Esophagus muscularis mucosa (tissue), 4 donors: ENCODE data around the gene EIF4G3. TPM values are rescaled to one million over a fixed set of nuclear protein-coding genes. Genes with fewer than 3 reads are reported as not detected.

Experiments
- DNase-seq: peaks from one replicate; pipeline ENCODE4 v3.0.0-alpha.2; 2017; ENCODE audit errors: extremely low spot score
- H3K27ac ChIP-seq, 4 donors: fragments of 200-600 bp; sonication (generic); replicated peaks in 1 of 4; 1 replicate in 3 of 4; 2 replicates in 1 of 4; pipeline ENCODE4 v1.5.1; 2016 to 2019; ENCODE audit warnings: mild to moderate bottlenecking in 1 of 4
- H3K27me3 ChIP-seq, 4 donors: fragments of 200-600 bp; sonication (generic); one replicate each; pipeline versions ENCODE4 v1.5.1 to v1.6.0; 2016 to 2019
- H3K36me3 ChIP-seq, 4 donors: fragments of 200-600 bp; sonication (generic); one replicate each; pipeline ENCODE4 v1.5.1; 2016 to 2019
- H3K4me1 ChIP-seq, 4 donors: fragments of 200-600 bp; sonication (generic); one replicate each; pipeline ENCODE4 v1.5.1; 2016 to 2019
- H3K4me3 ChIP-seq, 4 donors: fragments of 200-600 bp; sonication (generic); 1 replicate in 2 of 4; 2 replicates in 2 of 4; pipeline ENCODE4 v1.5.1; 2016 to 2019; ENCODE audit warnings: mild to moderate bottlenecking in 4 of 4, moderate library complexity in 1 of 4
- H3K9me3 ChIP-seq, 4 donors: fragments of 200-600 bp; sonication (generic); 1 replicate in 3 of 4; 2 replicates in 1 of 4; pipeline ENCODE4 v1.5.1; 2016 to 2019
- CTCF ChIP-seq, 3 experiments: fragments of 200-600 bp in 2 of 3; fragments of 450-650 bp in 1 of 3; sonication (generic) in 2 of 3; IDR thresholded peaks; one replicate each; pipeline ENCODE4 v1.5.1; 2017 to 2019; ENCODE audit warnings: antibody characterized with exemption in 3 of 3, mild to moderate bottlenecking in 2 of 3, moderate library complexity in 1 of 3
- EP300 ChIP-seq: sonication (generic); formaldehyde crosslinking; IDR thresholded peaks from one replicate; pipeline ENCODE4 v1.6.1; 2017; ENCODE audit warnings: antibody characterized with exemption
- POLR2A ChIP-seq: fragments of 450-650 bp; IDR thresholded peaks from one replicate; pipeline ENCODE4 v1.6.1; 2017; ENCODE audit warnings: antibody characterized with exemption, moderate library complexity, mild to moderate bottlenecking, low read depth
- POLR2AphosphoS5 ChIP-seq, 2 donors: sonication (generic); formaldehyde crosslinking; IDR thresholded peaks; one replicate each; pipeline ENCODE4 v1.6.1; 2017; ENCODE audit warnings: antibody characterized with exemption in 2 of 2
- WGBS: methylation state at CpG from one replicate; pipeline ENCODE4 v1.1.5; 2018; 5-methylcytosine and 5-hydroxymethylcytosine counted together
- intact Hi-C: fragments of 100-400 bp; cut with DNase I; formaldehyde crosslinking; loops from one replicate; pipeline ENCODE4 v1.15.1; 2023
- small RNA-seq, 3 donors: library from RNA; depleted of rRNA; stranded (forward); fragments of <200 nt; gene quantifications; one replicate each; pipeline ENCODE3, GENCODE V24; 2016
- total RNA-seq, 4 donors: library from RNA; depleted of rRNA; stranded (reverse); fragments of >200 nt; gene quantifications; one replicate each; pipeline versions ENCODE4 v1.1.0 to v1.2.1, GENCODE V29; 2016

The EIF4G3 gene
- total RNA-seq, 4 donors from 2014 or later, result 43.7 to 64.0 (median 62.2) TPM

- no peak overlapping the region for H3K27ac ChIP-seq
- H3K27me3 ChIP-seq, result no peaks in the 10 kb centered on the region
- H3K9me3 ChIP-seq, result no peaks in the 10 kb centered on the region
- peaks cover 5 to 12% (median 10%) of the 10 kb centered on the region in 4 donors for H3K4me1 ChIP-seq
- intact Hi-C loops, result no loop called here
- no peak overlapping the region for H3K4me3 ChIP-seq
- 94% methylated on average over 6 of the region's 6 CpGs for WGBS
- TF ChIP-seq EP300, result no peak
- no peak for TF ChIP-seq POLR2AphosphoS5 (IDR thresholded peaks at IDR 0.05)
- TF ChIP-seq POLR2A, result no peak
- TF ChIP-seq CTCF (IDR thresholded peaks at IDR 0.05), result no peak
- no peak for DNase-seq
- peaks cover 71 to 100% (median 91%) of the 10 kb centered on the region in 4 donors for H3K36me3 ChIP-seq
These were observed 406.2 kb downstream of the EIF4G3 start for GRCh38 chr1:20770314-20771087.

GRCh38 chr1:20767271-20767670, 409.4 kb downstream of the EIF4G3 start:
- DNase-seq, result no peak
- TF ChIP-seq CTCF (IDR thresholded peaks at IDR 0.05) (no peak), EP300 (no peak), POLR2AphosphoS5 (IDR thresholded peaks at IDR 0.05) (no peak), POLR2A (no peak)
- no peaks in the 10 kb centered on the region for H3K27me3 ChIP-seq
- H3K9me3 ChIP-seq, result no peaks in the 10 kb centered on the region
- H3K4me1 ChIP-seq, result peaks cover 5 to 12% (median 10%) of the 10 kb centered on the region in 4 donors
- intact Hi-C loops, result no loop called here
- H3K4me3 ChIP-seq, result no peak overlapping the region
- peaks cover 71 to 100% (median 95%) of the 10 kb centered on the region in 4 donors for H3K36me3 ChIP-seq
- H3K27ac ChIP-seq, result no peak overlapping the region

DNA sequence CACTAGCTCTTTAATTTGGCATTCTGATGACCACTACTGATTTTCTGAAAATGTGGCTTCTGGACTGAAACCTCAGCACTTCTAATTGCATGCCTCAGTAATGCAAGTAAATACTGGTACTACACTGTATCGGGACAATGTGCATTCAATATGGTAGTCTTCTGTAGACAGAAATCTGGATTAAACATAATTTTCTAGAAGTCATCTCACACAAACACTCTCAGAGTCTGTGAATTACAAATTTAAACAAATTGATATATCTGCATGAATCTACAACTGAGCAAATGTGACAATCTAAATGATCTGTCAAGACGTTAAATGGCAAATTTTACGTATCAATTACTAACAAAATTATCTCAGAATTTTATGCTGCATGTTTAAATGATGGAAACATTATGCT, 413.3 kb downstream of the EIF4G3 start:
- H3K27ac ChIP-seq, result no peak overlapping the region
- no peaks in the 10 kb centered on the region for H3K9me3 ChIP-seq
- DNase-seq, result no peak
- H3K4me3 ChIP-seq, result no peak overlapping the region
- WGBS, result 95% methylated on average over 3 of the region's 3 CpGs
- H3K36me3 ChIP-seq, result peaks cover 86 to 100% (median 95%) of the 10 kb centered on the region in 4 donors
- peaks cover 5 to 12% (median 10%) of the 10 kb centered on the region in 4 donors for H3K4me1 ChIP-seq
- intact Hi-C loops, result no loop called here
- TF ChIP-seq CTCF (IDR thresholded peaks at IDR 0.05) (no peak), EP300 (no peak), POLR2A (no peak), POLR2AphosphoS5 (IDR thresholded peaks at IDR 0.05) (no peak)
- H3K27me3 ChIP-seq, result no peaks in the 10 kb centered on the region

DNA sequence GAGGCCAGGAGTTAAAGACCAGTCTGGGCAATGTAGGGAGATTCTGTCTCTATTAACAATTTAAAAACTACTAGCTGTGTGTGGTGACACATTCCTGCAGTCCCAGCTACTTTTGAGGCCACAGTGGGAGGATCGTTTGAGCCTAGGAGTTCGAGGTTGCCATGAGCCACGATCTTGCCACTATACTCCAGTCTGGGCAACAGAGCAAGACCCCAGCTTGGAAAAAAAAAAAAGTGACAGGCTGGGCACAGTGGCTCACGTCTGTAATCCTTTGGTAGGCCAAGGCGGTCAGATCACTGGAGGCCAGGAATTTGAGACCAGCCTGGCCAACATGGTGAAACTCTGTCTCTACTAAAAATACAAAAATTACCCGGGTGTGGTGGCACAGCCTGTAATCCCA, 416.4 kb downstream of the EIF4G3 start:
- WGBS, result 90% methylated on average over 6 of the region's 6 CpGs
- no peak for DNase-seq
- intact Hi-C loops, result no loop called here

More for the DNA sequence above, 416.4 kb downstream of the EIF4G3 start:
- Histone ChIP-seq H3K36me3 (peaks cover 85 to 100% (median 98%) of the 10 kb centered on the region in 4 donors), H3K27me3 (no peaks in the 10 kb centered on the region), H3K4me1 (no peaks in the 10 kb centered on the region), H3K27ac (no peak overlapping the region), H3K9me3 (no peaks in the 10 kb centered on the region), H3K4me3 (no peak overlapping the region)
- TF ChIP-seq CTCF (IDR thresholded peaks at IDR 0.05), result no peak
- TF ChIP-seq POLR2A, result no peak
- no peak for TF ChIP-seq EP300
- no peak for TF ChIP-seq POLR2AphosphoS5 (IDR thresholded peaks at IDR 0.05)

Small RNA genes within 50 kb of the gene (small RNA-seq; reads per million reads assigned to genes)
- gene AL627311.1, result 0 reads per million in 3 donors
- 0 reads per million in 3 donors for gene MIR1256
- 0 reads per million in 3 donors for gene RNU7-200P

Other genes starting within 250 kb of the EIF4G3 start
- gene ECE1, start 113.6 kb upstream of the EIF4G3 start, total RNA-seq, result 100 to 1,000 TPM in 1 of 4 donors, 10 to 100 TPM in 3; 53.6 to 101 (median 80.7) TPM